ENCODE data around the gene IL12RB1. TPM values are rescaled to one million over a fixed set of nuclear protein-coding genes. Genes with fewer than 3 reads are reported as not detected.

IL12RB1 gene
- total and polyA plus RNA-seq, 11 donors = 0.19 to 8.1 (median 0.55) TPM; not detected in 2

GRCh38 chr19:18062028-18062427 is 24.7 kb downstream of the IL12RB1 start:
- Histone ChIP-seq H3K4me3 (no peak overlapping the region), H3K9me3 (no peaks in the 10 kb centered on the region), H3K27ac (no peak overlapping the region), H3K36me3 (no peaks in the 10 kb centered on the region), H3K27me3 (peaks cover 0 to 12% (median 0%) of the 10 kb centered on the region in 9 donors), H3K4me1 (peaks cover 0 to 16% (median 10%) of the 10 kb centered on the region in 12 donors)
- DNase-seq (no peak), ATAC-seq (no peak)
- TF ChIP-seq POLR2A (IDR thresholded peaks at IDR 0.05) = no peak
- TF ChIP-seq, protein P1, sequence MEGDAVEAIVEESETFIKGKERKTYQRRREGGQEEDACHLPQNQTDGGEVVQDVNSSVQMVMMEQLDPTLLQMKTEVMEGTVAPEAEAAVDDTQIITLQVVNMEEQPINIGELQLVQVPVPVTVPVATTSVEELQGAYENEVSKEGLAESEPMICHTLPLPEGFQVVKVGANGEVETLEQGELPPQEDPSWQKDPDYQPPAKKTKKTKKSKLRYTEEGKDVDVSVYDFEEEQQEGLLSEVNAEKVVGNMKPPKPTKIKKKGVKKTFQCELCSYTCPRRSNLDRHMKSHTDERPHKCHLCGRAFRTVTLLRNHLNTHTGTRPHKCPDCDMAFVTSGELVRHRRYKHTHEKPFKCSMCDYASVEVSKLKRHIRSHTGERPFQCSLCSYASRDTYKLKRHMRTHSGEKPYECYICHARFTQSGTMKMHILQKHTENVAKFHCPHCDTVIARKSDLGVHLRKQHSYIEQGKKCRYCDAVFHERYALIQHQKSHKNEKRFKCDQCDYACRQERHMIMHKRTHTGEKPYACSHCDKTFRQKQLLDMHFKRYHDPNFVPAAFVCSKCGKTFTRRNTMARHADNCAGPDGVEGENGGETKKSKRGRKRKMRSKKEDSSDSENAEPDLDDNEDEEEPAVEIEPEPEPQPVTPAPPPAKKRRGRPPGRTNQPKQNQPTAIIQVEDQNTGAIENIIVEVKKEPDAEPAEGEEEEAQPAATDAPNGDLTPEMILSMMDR (IDR thresholded peaks at IDR 0.05) = no peak
- 44 to 55% (median 50%) methylated on average over 8 of the region's 8 CpGs for WGBS, 4 donors
- intact Hi-C loops (cut with DNase I) = no loop called here

- no peak for ATAC-seq
These were observed 26.3 kb downstream of the IL12RB1 start for GRCh38 chr19:18060472-18060871.

DNA sequence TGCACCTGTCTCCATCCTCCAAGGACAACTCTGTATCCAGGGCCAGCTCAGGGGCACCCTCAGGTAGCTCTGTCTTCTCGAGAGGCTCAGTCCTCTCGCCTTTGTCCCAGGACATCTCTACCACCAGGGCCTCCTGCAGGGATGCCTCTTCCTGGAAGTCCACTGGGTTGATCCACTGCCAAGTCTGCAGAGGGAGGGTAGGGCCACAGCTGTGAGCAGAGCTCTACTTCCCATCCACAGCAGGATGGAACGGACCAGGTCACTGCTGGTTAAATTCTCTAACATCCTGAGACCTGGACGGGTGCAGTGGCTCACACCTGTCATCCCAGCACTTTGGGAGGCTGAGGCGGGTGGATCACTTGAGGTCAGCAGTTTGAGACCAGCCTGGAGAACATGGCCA is 26.8 kb downstream of the IL12RB1 start:
- Histone ChIP-seq H3K36me3 (no peaks in the 10 kb centered on the region), H3K27me3 (peaks cover 0 to 4% (median 0%) of the 10 kb centered on the region in 9 donors), H3K9me3 (no peaks in the 10 kb centered on the region), H3K4me3 (no peak overlapping the region), H3K4me1 (peaks cover 0 to 16% (median 10%) of the 10 kb centered on the region in 12 donors), H3K27ac (no peak overlapping the region)
- TF ChIP-seq, protein P1 (IDR thresholded peaks at IDR 0.05) = no peak
- TF ChIP-seq POLR2A (IDR thresholded peaks at IDR 0.05) = no peak
- DNase-seq (no peak), ATAC-seq (no peak)
- 72 to 89% (median 76%) methylated on average over 5 of the region's 5 CpGs for WGBS, 4 donors
- intact Hi-C loops (cut with DNase I) = loop anchor here in 7 of 10 donors (2.0 to 10.0 kb wide), 5 partner anchors 113 to 125 kb away; partner anchors contain the start of gene CCDC124 (in 1 of the 7)

More at GRCh38 chr19:18060472-18060871, 26.3 kb downstream of the IL12RB1 start:
- no peaks in the 10 kb centered on the region for H3K9me3 ChIP-seq
- no peak for DNase-seq
- no peak for TF ChIP-seq POLR2A (IDR thresholded peaks at IDR 0.05)
- TF ChIP-seq, protein P1 (IDR thresholded peaks at IDR 0.05) = no peak
- H3K27ac ChIP-seq = no peak overlapping the region
- intact Hi-C loops (cut with DNase I) = no loop called here
- H3K4me1 ChIP-seq = peaks cover 0 to 16% (median 10%) of the 10 kb centered on the region in 12 donors
- WGBS, 4 donors = 78 to 84% (median 81%) methylated on average over 6 of the region's 6 CpGs
- H3K27me3 ChIP-seq = peaks cover 0 to 9% (median 0%) of the 10 kb centered on the region in 9 donors
- no peak overlapping the region for H3K4me3 ChIP-seq
- no peaks in the 10 kb centered on the region for H3K36me3 ChIP-seq

GRCh38 chr19:18059297-18059696 is 27.4 kb downstream of the IL12RB1 start:
- WGBS, 4 donors = 58 to 79% (median 65%) methylated on average over 6 to 8 of the region's 8 CpGs
- TF ChIP-seq, protein P1 (IDR thresholded peaks at IDR 0.05) = no peak
- TF ChIP-seq POLR2A (IDR thresholded peaks at IDR 0.05) = no peak
- Histone ChIP-seq H3K27me3 (peaks cover 0 to 4% (median 0%) of the 10 kb centered on the region in 9 donors), H3K4me1 (peaks cover 0 to 16% (median 10%) of the 10 kb centered on the region in 12 donors), H3K4me3 (no peak overlapping the region), H3K27ac (no peak overlapping the region), H3K36me3 (no peaks in the 10 kb centered on the region), H3K9me3 (no peaks in the 10 kb centered on the region)
- no peak for DNase-seq
- no peak for ATAC-seq
- intact Hi-C loops (cut with DNase I) = loop anchor here in 7 of 10 donors (2.0 to 10.0 kb wide), 5 partner anchors 112 to 124 kb away; partner anchors contain the start of gene CCDC124 (in 1 of the 7)

All from heart left ventricle (tissue), 16 donors.